HG03108 (cell line): ENCODE measurements around the gene APOBEC3A.
"Not testable (repeated sequence)": the region's sequence is repeated elsewhere in the genome, so short reads cannot be mapped to it uniquely, and the experiment has no call there.

Experiments used
- ATAC-seq: cut with Tn5 transposase; IDR thresholded peaks from one replicate; pipeline ENCODE4 v1.9.1; 2021; ENCODE audit warnings: moderate library complexity; ENCODE audit not compliant: unreplicated experiment

Gene APOBEC3A

GRCh38 chr22:38977289-38977688 is 19.9 kb downstream of the APOBEC3A start:
- ATAC-seq: not testable (repeated sequence)

GRCh38 chr22:38980587-38980986 is 23.2 kb downstream of the APOBEC3A start:
- ATAC-seq: not testable (repeated sequence)

DNA sequence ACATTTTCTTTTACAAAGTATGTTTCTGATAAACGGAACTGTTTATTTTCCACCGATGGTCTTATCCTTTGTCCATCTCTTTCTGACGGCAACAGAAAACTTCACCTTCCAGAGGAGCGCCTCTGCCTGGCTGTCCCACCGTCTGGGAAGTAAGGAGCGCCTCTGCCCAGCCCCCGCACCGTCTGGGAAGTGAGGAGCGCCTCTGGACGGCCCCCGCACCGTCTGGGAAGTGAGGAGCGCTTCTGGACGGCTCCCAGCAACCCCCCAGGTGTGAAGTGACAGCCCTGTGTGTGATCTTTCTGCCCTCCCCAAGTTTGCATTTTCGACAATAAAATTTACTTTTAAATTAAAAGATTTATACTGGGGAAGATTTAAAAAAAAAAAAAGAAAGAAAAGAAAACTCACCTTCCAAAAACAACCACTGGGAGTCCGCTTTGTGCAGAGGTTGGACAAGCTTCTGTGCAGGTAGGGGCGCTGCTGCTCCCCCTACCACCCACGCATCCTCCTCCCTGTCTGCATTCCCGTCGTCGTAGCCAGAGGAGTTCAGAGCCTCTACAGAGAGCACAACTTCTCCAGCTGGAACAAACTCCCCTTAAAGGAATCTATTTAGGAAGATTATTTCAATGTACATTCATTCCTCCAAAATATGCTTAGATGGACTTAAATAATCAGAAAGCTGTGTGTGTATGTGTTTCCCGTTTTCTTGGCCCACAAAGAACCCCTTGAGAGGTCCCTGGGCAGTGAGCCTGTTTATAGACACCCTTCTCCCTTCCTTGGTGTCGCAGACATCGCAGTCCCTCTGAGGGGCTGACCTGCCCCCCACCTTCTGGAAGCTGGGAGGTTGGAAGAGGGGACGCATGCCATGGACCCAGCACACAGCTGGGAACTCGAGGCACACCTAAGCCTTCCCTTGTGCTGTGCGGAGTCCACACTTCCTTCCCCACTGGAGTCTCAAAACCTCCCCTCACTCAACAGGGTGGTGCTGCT is 23.9 kb downstream of the APOBEC3A start:
- ATAC-seq: no peak

DNA sequence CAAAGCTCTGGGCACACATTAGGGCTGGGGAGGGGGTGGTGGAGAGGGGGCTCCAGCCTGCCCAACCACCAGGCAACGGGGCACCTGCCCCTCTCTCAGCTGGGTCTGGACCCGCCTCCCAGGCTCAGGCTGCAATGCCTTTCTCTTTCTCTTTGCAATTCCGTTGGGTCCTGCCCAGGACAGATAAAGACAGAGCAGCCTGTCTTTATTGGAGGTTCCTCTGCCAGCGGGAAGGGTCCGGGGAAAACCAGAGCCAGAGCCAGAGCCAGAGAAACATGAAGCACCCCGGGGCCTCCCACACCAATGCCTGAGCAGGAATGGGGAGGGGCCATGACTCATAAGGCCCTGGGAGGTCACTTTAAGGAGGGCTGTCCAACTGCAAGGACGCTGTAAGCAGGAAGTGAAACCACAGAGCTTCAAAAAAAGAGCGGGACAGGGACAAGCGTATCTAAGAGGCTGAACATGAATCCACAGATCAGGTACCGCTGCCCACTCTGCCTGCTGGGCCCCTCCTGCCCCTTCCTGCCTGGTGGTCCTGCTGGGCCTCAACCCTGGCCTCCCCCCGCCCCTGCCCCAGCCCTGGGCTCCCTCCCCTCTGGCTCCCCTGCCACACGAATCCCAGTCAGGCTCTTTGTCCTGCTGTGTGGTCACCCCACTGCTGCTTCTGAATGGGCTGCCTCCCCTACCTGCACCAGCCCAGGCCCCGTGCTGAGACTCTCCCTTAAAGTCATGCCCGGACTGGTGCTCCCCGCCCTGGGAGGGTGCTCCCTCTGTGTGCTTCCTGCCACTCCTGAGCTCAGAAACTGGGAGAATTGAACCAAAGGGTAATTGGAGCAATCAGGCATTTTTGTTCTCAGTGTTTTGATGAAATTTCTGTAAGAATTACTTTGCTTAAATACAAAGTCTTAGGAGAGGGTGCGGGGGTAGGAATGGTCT is 24.9 kb downstream of the APOBEC3A start, which contains the start of gene APOBEC3B:
TSS of gene APOBEC3B (plus strand) at position 356 of the 936 bp plus-strand sequence. CDS start at position 463, 107 bp downstream.
- peak; percentile 64 for ATAC-seq

GRCh38 chr22:38984224-38984623 is 26.8 kb downstream of the APOBEC3A start:
- no peak for ATAC-seq

DNA sequence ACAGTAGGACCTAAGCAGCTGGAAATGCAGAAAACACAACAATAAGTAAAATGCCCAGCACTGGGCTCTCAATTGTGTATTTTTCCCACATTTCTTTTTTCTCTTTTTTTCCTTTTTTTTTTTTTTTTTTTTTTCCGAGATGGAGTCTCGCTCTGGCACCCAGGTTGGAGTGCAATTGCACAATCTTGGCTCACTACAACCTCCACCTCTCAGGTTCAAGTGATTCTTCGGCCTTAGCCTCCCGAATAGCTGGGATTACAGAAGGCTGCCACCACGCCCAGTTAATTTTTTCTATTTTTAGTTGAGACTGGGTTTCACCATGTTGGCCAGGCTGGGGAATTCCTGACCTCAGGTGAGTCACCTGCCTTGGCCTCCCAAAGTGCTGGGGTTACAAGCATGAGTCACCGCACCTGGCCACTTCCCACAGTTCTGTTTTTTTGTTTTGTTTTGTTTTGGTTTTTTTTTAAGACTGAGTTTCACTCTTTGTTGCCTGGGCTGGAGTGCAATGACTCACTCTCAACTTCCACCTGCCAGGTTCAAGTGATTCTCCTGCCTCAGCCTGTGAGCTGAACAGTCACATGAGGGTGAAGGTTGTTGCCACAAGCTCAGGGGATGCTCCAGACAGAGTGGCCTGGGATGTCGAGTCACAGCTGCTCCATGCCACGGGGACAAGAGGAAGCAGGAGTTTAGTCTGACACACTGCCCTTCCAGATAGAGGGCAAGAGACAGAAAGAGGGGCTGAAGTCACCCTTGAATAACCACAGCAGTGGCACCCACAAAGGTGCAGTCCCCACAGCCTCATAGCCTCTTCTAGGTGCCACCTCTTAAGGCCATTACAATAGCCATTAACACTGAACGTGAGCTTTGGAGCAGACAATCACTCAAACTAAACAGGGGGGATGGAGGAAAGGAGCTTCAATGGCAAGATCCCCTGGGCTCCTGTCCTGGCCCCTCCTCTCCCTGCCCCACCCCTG is 27.7 kb downstream of the APOBEC3A start:
- ATAC-seq: peak; percentile 56

GRCh38 chr22:38986629-38987028 is 29.2 kb downstream of the APOBEC3A start:
- ATAC-seq: no peak

DNA sequence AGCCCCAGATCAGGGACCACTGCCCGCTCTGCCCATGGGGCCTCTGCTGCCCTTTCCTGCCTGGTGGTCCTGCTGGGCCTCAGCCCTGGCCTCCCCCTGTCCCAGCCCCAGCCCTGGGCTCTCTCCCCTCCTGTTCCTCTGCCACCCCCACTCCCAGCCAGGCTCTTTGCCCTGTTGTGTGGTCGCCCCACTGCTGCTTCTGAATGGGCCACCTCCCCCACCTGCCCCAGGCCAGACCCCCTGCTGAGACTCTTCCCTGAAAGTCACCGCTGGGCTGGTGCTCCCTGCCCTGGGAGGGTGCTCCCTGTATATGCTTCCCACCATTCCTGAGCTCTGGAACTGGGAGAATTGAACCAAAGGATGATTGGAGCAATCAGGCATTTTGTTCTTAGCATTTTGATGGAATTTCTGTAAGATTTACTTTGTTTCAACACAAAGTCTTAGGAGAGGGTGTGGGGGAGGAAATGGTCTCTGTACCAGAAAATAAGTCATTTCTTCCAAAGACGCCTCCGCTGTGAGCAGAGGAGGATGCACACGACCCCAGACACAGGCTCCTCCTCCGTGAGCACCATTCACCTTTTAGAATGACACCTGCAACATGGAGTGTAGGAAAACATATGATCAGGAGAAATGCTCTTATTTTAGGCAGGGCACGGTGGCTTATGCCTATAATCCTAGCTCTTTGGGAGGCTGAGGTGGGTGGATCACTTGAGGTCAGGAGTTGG is 29.9 kb downstream of the APOBEC3A start:
- no peak for ATAC-seq

GRCh38 chr22:38989466-38989865 is 32.1 kb downstream of the APOBEC3A start:
- ATAC-seq: no peak

GRCh38 chr22:38992871-38993371 is 35.5 kb downstream of the APOBEC3A start:
- ATAC-seq: not testable (repeated sequence)

DNA sequence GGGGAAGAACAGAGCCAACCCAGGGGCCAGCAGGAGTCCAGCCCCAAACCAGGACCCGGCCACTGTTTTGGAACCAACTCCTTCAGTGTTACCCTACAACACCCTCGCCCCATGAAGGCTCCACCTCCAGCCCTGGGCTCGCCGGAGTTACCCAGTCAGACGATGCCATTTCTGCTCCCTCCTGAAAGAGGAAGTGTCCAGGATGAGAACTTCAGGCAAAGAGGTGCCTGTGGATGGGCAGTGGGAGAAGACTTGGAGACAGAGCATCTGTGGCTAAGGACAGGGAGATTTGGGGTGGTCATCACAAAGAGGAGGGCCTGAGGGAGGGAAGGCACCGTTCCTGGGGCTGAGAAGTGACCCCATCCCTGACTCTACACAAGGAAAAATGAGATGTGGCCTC is 38.7 kb downstream of the APOBEC3A start:
- ATAC-seq: no peak

GRCh38 chr22:38997518-38997917 is 40.1 kb downstream of the APOBEC3A start:
- no peak for ATAC-seq

GRCh38 chr22:39003165-39003638 is 45.8 kb downstream of the APOBEC3A start:
- ATAC-seq: peak; percentile 84

GRCh38 chr22:39007177-39007576 is 49.8 kb downstream of the APOBEC3A start:
- ATAC-seq: no peak

GRCh38 chr22:39008271-39008850 is 51.0 kb downstream of the APOBEC3A start:
- not testable (repeated sequence) for ATAC-seq

DNA sequence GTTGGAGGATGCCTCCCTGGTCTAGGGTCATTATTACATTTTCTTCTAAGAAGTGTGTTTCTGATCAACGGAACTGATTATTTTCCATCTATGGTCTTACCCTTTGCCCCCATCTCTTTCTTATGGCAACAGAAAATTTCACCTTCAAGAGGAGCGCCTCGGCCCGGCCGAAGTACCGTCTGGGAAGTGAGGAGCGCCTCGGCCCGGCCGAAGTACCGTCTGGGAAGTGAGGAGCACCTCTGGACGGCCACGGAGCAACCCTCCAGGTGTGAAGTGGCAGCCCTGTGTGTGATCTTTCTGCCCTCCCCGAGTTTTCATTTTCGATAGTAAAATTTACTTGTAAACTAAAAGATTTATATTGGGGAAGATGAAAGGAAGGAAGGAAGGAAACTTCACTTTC is 53.5 kb downstream of the APOBEC3A start:
- ATAC-seq: no peak
